Measurements from ENCODE around the gene ZNF213.

The ZNF213 gene

DNA sequence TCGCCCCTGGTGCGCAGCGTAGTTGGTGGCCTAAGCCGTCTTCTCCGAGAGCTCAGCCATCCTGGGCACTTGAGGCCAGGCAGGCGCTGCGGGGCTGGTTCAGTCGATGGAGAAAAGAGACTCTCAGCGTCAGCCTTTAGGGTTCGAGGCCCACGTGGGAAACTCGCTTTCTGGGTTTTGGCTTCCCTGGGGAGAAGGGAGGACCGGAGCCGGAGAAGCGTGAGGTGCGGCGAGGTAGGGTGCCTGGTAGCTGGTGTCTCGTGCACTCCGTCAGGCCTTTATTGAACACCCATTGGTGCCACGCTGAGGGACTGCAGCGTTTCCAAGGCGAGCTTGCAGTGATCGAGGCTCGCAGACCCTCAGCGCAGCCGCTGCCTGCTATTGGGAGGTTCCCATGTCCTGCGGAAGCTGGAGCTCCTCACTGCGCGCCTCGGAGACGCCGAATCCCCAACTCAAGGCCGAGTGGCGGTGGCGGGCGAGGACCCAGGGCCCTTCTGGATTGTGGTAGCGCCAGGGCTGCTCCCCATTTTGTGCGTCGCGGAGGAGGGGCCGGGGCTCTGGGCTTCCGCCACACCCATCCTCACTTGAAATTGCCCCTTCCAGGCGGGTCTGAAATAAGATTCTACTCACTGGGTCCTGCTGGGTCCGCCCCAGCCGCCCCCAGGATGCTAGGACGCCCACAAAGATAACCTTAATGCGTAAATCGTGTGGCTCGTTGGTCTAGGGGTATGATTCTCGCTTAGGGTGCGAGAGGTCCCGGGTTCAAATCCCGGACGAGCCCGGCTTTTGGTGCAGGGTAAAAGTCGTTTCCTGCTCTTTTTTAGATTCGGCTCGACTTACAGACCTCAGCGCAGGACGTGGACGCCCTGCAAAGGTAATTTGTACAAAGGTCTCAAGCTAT is 54.3 kb downstream of the ZNF213 start (continued):
- TF ChIP-seq ZNF521 (tag by site-specific recombination; IDR thresholded peaks at IDR 0.05) (no peak), SP7 (tag by site-specific recombination; IDR thresholded peaks at IDR 0.05) (peak; percentile 85), KLF16 (tag by site-specific recombination; IDR thresholded peaks at IDR 0.05) (peak; percentile 83), ZNF501 (tag by site-specific recombination; IDR thresholded peaks at IDR 0.05) (peak; percentile 47; the same call in 1 of the 2 replicates), ZNF423 (tag by site-specific recombination; IDR thresholded peaks at IDR 0.05) (peak; percentile 83), KLF8 (tag by site-specific recombination; IDR thresholded peaks at IDR 0.05) (peak; percentile 95), ZNF629 (tag by site-specific recombination; IDR thresholded peaks at IDR 0.05) (peak; percentile 81), BCL11B (tag by site-specific recombination; IDR thresholded peaks at IDR 0.05; ENCODE audit: low read depth) (0 out of 2 replicates have a peak, but pooled peaks have one; percentile 65), KLF10 (tag by site-specific recombination; IDR thresholded peaks at IDR 0.05) (peak; percentile 85), GLIS1 (tag by site-specific recombination; IDR thresholded peaks at IDR 0.05) (peak; percentile 39; the same call in 1 of the 2 replicates), WT1 (tag by site-specific recombination; IDR thresholded peaks at IDR 0.05) (peak; percentile 26; the same call in 1 of the 2 replicates), ZNF776 (tag by site-specific recombination; IDR thresholded peaks at IDR 0.05; ENCODE audit: borderline replicate concordance) (no peak), ZXDB (tag by site-specific recombination; IDR thresholded peaks at IDR 0.05) (peak; percentile 71; the same call in 1 of the 2 replicates), ZEB2 (tag by site-specific recombination; IDR thresholded peaks at IDR 0.05) (peak; percentile 55; the same call in 1 of the 2 replicates), YY2 (tag by site-specific recombination; IDR thresholded peaks at IDR 0.05) (peak; percentile 11; the same call in 1 of the 2 replicates), IKZF3 (tag by site-specific recombination; IDR thresholded peaks at IDR 0.05) (no peak; the same call in 1 of the 2 replicates), ZNF157 (tag by site-specific recombination; IDR thresholded peaks at IDR 0.05) (no peak), ZNF677 (tag by site-specific recombination; IDR thresholded peaks at IDR 0.05) (peak; percentile 10; the same call in 1 of the 2 replicates), GLIS2 (tag by site-specific recombination; IDR thresholded peaks at IDR 0.05) (peak; percentile 43; the same call in 1 of the 2 replicates), YY1 (tag by site-specific recombination; IDR thresholded peaks at IDR 0.05) (peak; percentile 62), RBAK (tag by site-specific recombination; IDR thresholded peaks at IDR 0.05) (no peak), KLF1 (tag by site-specific recombination; IDR thresholded peaks at IDR 0.05) (peak; percentile 86), ZBTB17 (tag by site-specific recombination; IDR thresholded peaks at IDR 0.05) (peak; percentile 91)
- TF ChIP-seq, protein P1, sequence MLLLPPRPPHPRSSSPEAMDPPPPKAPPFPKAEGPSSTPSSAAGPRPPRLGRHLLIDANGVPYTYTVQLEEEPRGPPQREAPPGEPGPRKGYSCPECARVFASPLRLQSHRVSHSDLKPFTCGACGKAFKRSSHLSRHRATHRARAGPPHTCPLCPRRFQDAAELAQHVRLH (tag by site-specific recombination; IDR thresholded peaks at IDR 0.05) = peak; percentile 78
- TF ChIP-seq, protein P2, sequence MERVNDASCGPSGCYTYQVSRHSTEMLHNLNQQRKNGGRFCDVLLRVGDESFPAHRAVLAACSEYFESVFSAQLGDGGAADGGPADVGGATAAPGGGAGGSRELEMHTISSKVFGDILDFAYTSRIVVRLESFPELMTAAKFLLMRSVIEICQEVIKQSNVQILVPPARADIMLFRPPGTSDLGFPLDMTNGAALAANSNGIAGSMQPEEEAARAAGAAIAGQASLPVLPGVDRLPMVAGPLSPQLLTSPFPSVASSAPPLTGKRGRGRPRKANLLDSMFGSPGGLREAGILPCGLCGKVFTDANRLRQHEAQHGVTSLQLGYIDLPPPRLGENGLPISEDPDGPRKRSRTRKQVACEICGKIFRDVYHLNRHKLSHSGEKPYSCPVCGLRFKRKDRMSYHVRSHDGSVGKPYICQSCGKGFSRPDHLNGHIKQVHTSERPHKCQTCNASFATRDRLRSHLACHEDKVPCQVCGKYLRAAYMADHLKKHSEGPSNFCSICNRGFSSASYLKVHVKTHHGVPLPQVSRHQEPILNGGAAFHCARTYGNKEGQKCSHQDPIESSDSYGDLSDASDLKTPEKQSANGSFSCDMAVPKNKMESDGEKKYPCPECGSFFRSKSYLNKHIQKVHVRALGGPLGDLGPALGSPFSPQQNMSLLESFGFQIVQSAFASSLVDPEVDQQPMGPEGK (tag by site-specific recombination; IDR thresholded peaks at IDR 0.05) = peak; percentile 98
- TF ChIP-seq, protein P3, sequence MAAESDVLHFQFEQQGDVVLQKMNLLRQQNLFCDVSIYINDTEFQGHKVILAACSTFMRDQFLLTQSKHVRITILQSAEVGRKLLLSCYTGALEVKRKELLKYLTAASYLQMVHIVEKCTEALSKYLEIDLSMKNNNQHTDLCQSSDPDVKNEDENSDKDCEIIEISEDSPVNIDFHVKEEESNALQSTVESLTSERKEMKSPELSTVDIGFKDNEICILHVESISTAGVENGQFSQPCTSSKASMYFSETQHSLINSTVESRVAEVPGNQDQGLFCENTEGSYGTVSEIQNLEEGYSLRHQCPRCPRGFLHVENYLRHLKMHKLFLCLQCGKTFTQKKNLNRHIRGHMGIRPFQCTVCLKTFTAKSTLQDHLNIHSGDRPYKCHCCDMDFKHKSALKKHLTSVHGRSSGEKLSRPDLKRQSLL (tag by site-specific recombination; IDR thresholded peaks at IDR 0.05) = peak; percentile 78
- TF ChIP-seq, protein P4, sequence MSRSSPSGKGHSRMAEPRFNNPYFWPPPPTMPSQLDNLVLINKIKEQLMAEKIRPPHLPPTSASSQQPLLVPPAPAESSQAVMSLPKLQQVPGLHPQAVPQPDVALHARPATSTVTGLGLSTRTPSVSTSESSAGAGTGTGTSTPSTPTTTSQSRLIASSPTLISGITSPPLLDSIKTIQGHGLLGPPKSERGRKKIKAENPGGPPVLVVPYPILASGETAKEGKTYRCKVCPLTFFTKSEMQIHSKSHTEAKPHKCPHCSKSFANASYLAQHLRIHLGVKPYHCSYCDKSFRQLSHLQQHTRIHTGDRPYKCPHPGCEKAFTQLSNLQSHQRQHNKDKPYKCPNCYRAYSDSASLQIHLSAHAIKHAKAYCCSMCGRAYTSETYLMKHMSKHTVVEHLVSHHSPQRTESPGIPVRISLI (tag by site-specific recombination; IDR thresholded peaks at IDR 0.05) = peak; percentile 85
- TF ChIP-seq, protein P5, sequence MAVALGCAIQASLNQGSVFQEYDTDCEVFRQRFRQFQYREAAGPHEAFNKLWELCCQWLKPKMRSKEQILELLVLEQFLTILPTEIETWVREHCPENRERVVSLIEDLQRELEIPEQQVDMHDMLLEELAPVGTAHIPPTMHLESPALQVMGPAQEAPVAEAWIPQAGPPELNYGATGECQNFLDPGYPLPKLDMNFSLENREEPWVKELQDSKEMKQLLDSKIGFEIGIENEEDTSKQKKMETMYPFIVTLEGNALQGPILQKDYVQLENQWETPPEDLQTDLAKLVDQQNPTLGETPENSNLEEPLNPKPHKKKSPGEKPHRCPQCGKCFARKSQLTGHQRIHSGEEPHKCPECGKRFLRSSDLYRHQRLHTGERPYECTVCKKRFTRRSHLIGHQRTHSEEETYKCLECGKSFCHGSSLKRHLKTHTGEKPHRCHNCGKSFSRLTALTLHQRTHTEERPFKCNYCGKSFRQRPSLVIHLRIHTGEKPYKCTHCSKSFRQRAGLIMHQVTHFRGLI (tag by site-specific recombination; IDR thresholded peaks at IDR 0.05) = peak; percentile 45; the same call in 1 of the 2 replicates
- TF ChIP-seq, protein P6, sequence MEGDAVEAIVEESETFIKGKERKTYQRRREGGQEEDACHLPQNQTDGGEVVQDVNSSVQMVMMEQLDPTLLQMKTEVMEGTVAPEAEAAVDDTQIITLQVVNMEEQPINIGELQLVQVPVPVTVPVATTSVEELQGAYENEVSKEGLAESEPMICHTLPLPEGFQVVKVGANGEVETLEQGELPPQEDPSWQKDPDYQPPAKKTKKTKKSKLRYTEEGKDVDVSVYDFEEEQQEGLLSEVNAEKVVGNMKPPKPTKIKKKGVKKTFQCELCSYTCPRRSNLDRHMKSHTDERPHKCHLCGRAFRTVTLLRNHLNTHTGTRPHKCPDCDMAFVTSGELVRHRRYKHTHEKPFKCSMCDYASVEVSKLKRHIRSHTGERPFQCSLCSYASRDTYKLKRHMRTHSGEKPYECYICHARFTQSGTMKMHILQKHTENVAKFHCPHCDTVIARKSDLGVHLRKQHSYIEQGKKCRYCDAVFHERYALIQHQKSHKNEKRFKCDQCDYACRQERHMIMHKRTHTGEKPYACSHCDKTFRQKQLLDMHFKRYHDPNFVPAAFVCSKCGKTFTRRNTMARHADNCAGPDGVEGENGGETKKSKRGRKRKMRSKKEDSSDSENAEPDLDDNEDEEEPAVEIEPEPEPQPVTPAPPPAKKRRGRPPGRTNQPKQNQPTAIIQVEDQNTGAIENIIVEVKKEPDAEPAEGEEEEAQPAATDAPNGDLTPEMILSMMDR (tag by site-specific recombination; IDR thresholded peaks at IDR 0.05) = 0 out of 2 replicates have a peak, but pooled peaks have one; percentile 56
- TF ChIP-seq, protein P7, sequence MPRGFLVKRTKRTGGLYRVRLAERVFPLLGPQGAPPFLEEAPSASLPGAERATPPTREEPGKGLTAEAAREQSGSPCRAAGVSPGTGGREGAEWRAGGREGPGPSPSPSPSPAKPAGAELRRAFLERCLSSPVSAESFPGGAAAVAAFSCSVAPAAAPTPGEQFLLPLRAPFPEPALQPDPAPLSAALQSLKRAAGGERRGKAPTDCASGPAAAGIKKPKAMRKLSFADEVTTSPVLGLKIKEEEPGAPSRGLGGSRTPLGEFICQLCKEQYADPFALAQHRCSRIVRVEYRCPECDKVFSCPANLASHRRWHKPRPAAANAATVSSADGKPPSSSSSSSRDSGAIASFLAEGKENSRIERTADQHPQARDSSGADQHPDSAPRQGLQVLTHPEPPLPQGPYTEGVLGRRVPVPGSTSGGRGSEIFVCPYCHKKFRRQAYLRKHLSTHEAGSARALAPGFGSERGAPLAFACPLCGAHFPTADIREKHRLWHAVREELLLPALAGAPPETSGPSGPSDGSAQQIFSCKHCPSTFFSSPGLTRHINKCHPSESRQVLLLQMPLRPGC (tag by site-specific recombination; IDR thresholded peaks at IDR 0.05) = no peak

All from HEK293 (cell line).